SK-N-SH treated with all-trans-retinoic acid at 6 μM for 48 hours (cell line): Measurements from ENCODE around the gene NELFE.

Source experiments
- ATAC-seq: fragments of 200-7000 bp; cut with Tn5 transposase; 3 replicates; pipeline ENCODE4 v1.9.1; 2020; ENCODE audit warnings: mild to moderate bottlenecking, moderate library complexity
- ARNTL ChIP-seq: fragments of 450-650 bp; formaldehyde crosslinking; IDR thresholded peaks from 2 replicates; pipeline ENCODE4 v1.5.0; 2020; ENCODE audit warnings: low read depth, mild to moderate bottlenecking, moderate library complexity, borderline replicate concordance
- BACH2 ChIP-seq: fragments of 250-450 bp; sonication (Bioruptor Pico); IDR thresholded peaks from 2 replicates; pipeline ENCODE4 v1.9.0; 2021; ENCODE audit warnings: mild to moderate bottlenecking, borderline replicate concordance
- CSDC2 ChIP-seq: fragments of 250-450 bp; sonication (Bioruptor Pico); IDR thresholded peaks from 2 replicates; pipeline ENCODE4 v1.5.0; 2020; ENCODE audit warnings: mild to moderate bottlenecking, moderate library complexity
- ESRRG ChIP-seq: fragments of 250-450 bp; sonication (Bioruptor Pico); IDR thresholded peaks from 2 replicates; pipeline ENCODE4 v1.6.1; 2021; ENCODE audit warnings: mild to moderate bottlenecking
- GLIS3 ChIP-seq: fragments of 250-450 bp; sonication (Bioruptor Pico); IDR thresholded peaks from 2 replicates; pipeline ENCODE4 v1.5.0; 2020; ENCODE audit warnings: mild to moderate bottlenecking, moderate library complexity
- ISL1 ChIP-seq: fragments of 250-450 bp; sonication (Bioruptor Pico); IDR thresholded peaks from 2 replicates; pipeline ENCODE4 v2.1.2; 2022; ENCODE audit warnings: mild to moderate bottlenecking, moderate library complexity
- PPARA ChIP-seq: fragments of 250-450 bp; sonication (Bioruptor Pico); IDR thresholded peaks from 2 replicates; pipeline ENCODE4 v1.5.0; 2020; ENCODE audit warnings: mild to moderate bottlenecking, borderline replicate concordance
- RARB ChIP-seq: fragments of 250-450 bp; sonication (Bioruptor Pico); IDR thresholded peaks from 2 replicates; pipeline ENCODE4 v1.8.0; 2021; ENCODE audit warnings: mild to moderate bottlenecking, moderate library complexity
- SNAI2 ChIP-seq: fragments of 250-450 bp; sonication (Bioruptor Pico); IDR thresholded peaks from 2 replicates; pipeline ENCODE4 v1.5.0; 2020; ENCODE audit warnings: mild to moderate bottlenecking, moderate library complexity
- TOX ChIP-seq: fragments of 250-450 bp; sonication (Bioruptor Pico); IDR thresholded peaks from 2 replicates; pipeline ENCODE4 v1.8.0; 2021; ENCODE audit warnings: mild to moderate bottlenecking, moderate library complexity, borderline replicate concordance
- ZFP3 ChIP-seq: fragments of 250-450 bp; sonication (Bioruptor Pico); IDR thresholded peaks from 2 replicates; pipeline ENCODE4 v1.5.0; 2020; ENCODE audit warnings: mild to moderate bottlenecking, moderate library complexity
- ZFP30 ChIP-seq: fragments of 450-650 bp; formaldehyde crosslinking; IDR thresholded peaks from 2 replicates; pipeline ENCODE4 v1.5.0; 2022; ENCODE audit warnings: mild to moderate bottlenecking, moderate library complexity
- ZNF565 ChIP-seq: fragments of 450-650 bp; formaldehyde crosslinking; conservative IDR thresholded peaks from 2 replicates; pipeline ENCODE4 v1.5.0; 2020; ENCODE audit warnings: low read depth, mild to moderate bottlenecking, moderate library complexity
- ZNF70 ChIP-seq: fragments of 450-650 bp; formaldehyde crosslinking; IDR thresholded peaks from 2 replicates; pipeline ENCODE4 v1.5.0; 2020; ENCODE audit warnings: mild to moderate bottlenecking, moderate library complexity
- TF ChIP-seq, protein P1 (sequence below): fragments of 250-450 bp; sonication (Bioruptor Pico); IDR thresholded peaks from 2 replicates; pipeline ENCODE4 v1.8.0; 2020; ENCODE audit warnings: mild to moderate bottlenecking, moderate library complexity, borderline replicate concordance
- TF ChIP-seq, protein P2 (sequence below): fragments of 250-450 bp; sonication (Bioruptor Pico); IDR thresholded peaks from 2 replicates; pipeline ENCODE4 v1.8.0; 2021; ENCODE audit warnings: low read depth, mild to moderate bottlenecking, moderate library complexity, borderline replicate concordance
- TF ChIP-seq, protein P3 (sequence below): fragments of 250-450 bp; sonication (Bioruptor Pico); IDR thresholded peaks from 2 replicates; pipeline ENCODE4 v1.5.1; 2021; ENCODE audit warnings: mild to moderate bottlenecking, moderate library complexity
- TF ChIP-seq, protein P4 (sequence below): fragments of 250-450 bp; sonication (Bioruptor Pico); IDR thresholded peaks from 2 replicates; pipeline ENCODE4 v1.5.1; 2020; ENCODE audit warnings: low read depth, mild to moderate bottlenecking, moderate library complexity
- TF ChIP-seq, protein P5 (sequence below): fragments of 250-450 bp; sonication (Bioruptor Pico); IDR thresholded peaks from 2 replicates; pipeline ENCODE4 v1.5.0; 2020; ENCODE audit warnings: mild to moderate bottlenecking, moderate library complexity

Gene NELFE

DNA sequence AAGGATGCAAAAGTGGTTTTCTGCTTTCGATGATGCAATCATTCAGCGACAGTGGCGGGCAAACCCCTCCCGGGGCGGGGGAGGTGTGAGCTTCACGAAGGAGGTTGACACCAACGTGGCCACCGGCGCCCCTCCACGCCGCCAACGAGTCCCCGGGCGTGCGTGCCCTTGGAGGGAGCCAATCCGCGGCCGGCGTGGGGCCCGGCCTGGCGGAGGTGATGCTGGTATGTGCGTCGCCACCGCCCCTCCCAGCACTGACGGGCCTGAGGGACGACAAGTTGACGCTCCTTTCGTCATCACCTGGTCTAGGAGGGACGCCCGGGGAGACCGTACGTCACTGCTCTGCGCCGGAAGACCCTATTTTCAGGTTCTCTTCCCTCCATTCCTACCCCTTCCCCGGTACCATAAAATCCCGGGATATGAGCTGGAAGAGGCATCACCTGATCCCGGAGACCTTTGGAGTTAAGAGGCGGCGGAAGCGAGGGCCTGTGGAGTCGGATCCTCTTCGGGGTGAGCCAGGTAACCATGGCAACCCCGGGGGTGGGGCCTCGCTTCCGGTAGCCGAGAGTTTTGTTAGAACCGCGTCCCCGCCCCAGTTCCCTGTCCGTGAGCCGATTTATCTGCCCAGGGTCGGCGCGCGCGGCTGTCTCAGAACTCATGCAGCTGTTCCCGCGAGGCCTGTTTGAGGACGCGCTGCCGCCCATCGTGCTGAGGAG is 13.4 kb upstream of the NELFE start, which contains the start of gene DXO:
DXO (minus strand) TSS at position 146 of the 716 bp plus-strand sequence. CDS start 463 bp downstream, outside the sequence.
- peak; percentile 88 for ATAC-seq
- TF ChIP-seq ESRRG (CRISPR knock-in tag) (0 out of 2 replicates have a peak, but pooled peaks have one; percentile 10), TOX (CRISPR knock-in tag) (no peak), CSDC2 (peak; percentile 22; the same call in 1 of the 2 replicates), ZFP30 (CRISPR knock-in tag) (0 out of 2 replicates have a peak, but pooled peaks have one; percentile 55), GLIS3 (CRISPR knock-in tag) (0 out of 2 replicates have a peak, but pooled peaks have one; percentile 21), ZNF70 (no peak), ZFP3 (0 out of 2 replicates have a peak, but pooled peaks have one; percentile 25), RARB (CRISPR knock-in tag) (no peak)
- TF ChIP-seq, protein P1, sequence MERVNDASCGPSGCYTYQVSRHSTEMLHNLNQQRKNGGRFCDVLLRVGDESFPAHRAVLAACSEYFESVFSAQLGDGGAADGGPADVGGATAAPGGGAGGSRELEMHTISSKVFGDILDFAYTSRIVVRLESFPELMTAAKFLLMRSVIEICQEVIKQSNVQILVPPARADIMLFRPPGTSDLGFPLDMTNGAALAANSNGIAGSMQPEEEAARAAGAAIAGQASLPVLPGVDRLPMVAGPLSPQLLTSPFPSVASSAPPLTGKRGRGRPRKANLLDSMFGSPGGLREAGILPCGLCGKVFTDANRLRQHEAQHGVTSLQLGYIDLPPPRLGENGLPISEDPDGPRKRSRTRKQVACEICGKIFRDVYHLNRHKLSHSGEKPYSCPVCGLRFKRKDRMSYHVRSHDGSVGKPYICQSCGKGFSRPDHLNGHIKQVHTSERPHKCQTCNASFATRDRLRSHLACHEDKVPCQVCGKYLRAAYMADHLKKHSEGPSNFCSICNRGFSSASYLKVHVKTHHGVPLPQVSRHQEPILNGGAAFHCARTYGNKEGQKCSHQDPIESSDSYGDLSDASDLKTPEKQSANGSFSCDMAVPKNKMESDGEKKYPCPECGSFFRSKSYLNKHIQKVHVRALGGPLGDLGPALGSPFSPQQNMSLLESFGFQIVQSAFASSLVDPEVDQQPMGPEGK (CRISPR knock-in tag): peak; percentile 82; the same call in 1 of the 2 replicates
- TF ChIP-seq, protein P2, sequence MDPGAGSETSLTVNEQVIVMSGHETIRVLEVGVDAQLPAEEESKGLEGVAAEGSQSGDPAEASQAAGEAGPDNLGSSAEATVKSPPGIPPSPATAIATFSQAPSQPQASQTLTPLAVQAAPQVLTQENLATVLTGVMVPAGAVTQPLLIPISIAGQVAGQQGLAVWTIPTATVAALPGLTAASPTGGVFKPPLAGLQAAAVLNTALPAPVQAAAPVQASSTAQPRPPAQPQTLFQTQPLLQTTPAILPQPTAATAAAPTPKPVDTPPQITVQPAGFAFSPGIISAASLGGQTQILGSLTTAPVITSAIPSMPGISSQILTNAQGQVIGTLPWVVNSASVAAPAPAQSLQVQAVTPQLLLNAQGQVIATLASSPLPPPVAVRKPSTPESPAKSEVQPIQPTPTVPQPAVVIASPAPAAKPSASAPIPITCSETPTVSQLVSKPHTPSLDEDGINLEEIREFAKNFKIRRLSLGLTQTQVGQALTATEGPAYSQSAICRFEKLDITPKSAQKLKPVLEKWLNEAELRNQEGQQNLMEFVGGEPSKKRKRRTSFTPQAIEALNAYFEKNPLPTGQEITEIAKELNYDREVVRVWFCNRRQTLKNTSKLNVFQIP (CRISPR knock-in tag): no peak
- TF ChIP-seq, protein P3, sequence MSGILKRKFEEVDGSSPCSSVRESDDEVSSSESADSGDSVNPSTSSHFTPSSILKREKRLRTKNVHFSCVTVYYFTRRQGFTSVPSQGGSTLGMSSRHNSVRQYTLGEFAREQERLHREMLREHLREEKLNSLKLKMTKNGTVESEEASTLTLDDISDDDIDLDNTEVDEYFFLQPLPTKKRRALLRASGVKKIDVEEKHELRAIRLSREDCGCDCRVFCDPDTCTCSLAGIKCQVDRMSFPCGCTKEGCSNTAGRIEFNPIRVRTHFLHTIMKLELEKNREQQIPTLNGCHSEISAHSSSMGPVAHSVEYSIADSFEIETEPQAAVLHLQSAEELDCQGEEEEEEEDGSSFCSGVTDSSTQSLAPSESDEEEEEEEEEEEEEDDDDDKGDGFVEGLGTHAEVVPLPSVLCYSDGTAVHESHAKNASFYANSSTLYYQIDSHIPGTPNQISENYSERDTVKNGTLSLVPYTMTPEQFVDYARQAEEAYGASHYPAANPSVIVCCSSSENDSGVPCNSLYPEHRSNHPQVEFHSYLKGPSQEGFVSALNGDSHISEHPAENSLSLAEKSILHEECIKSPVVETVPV: peak; percentile 9; the same call in 1 of the 2 replicates
- TF ChIP-seq, all 23 proteins: peak for 7

DNA sequence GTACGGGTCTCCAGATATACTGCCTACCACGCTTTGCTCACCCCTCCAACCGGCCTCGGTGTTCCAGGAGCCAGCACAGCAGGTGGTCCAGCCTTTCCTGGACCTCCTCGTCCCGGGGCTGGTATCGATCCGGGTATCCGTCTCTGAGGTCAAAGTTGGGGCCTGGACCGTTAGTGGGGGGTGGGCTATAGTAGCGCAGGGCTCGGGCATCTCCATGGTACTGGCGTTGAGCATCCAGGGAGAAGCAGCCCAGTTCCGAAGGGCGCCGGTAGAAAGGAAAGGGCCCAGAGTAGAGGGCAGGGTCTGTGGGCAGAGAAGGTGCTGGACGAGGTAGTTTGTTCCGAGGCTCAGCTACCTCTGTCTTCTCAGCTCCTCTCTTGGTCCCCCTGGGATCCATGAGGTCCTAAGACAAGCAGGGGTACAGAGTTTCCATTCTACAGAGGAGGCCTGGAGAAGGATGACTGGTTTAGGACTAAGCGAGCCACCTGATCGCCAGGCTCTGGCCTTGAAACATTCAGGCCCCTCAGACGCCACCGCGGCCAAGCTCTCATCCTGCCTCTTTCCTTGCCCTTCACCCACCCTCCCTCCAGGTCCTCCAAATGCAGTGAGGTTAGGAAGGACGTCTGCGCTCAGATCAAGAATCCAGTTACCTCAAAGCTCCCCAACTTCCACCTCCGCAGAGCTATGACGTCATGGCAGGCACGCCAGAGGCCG is 12.7 kb upstream of the NELFE start:
- peak; percentile 49 for ATAC-seq
- TF ChIP-seq, protein P4, sequence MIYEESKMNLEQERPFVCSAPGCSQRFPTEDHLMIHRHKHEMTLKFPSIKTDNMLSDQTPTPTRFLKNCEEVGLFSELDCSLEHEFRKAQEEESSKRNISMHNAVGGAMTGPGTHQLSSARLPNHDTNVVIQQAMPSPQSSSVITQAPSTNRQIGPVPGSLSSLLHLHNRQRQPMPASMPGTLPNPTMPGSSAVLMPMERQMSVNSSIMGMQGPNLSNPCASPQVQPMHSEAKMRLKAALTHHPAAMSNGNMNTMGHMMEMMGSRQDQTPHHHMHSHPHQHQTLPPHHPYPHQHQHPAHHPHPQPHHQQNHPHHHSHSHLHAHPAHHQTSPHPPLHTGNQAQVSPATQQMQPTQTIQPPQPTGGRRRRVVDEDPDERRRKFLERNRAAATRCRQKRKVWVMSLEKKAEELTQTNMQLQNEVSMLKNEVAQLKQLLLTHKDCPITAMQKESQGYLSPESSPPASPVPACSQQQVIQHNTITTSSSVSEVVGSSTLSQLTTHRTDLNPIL (CRISPR knock-in tag): peak; percentile 73
- peak; percentile 91; the same call in 1 of the 2 replicates for TF ChIP-seq PPARA (CRISPR knock-in tag)
- TF ChIP-seq, protein P3: 0 out of 2 replicates have a peak, but pooled peaks have one; percentile 8
- TF ChIP-seq BACH2: 0 out of 2 replicates have a peak, but pooled peaks have one; percentile 75
- TF ChIP-seq ISL1 (CRISPR knock-in tag): no peak
- no peak for TF ChIP-seq ZFP3
- peak; percentile 82; the same call in 1 of the 2 replicates for TF ChIP-seq ZNF565 (CRISPR knock-in tag)
- TF ChIP-seq ZNF70: peak; percentile 57; the same call in 1 of the 2 replicates

DNA sequence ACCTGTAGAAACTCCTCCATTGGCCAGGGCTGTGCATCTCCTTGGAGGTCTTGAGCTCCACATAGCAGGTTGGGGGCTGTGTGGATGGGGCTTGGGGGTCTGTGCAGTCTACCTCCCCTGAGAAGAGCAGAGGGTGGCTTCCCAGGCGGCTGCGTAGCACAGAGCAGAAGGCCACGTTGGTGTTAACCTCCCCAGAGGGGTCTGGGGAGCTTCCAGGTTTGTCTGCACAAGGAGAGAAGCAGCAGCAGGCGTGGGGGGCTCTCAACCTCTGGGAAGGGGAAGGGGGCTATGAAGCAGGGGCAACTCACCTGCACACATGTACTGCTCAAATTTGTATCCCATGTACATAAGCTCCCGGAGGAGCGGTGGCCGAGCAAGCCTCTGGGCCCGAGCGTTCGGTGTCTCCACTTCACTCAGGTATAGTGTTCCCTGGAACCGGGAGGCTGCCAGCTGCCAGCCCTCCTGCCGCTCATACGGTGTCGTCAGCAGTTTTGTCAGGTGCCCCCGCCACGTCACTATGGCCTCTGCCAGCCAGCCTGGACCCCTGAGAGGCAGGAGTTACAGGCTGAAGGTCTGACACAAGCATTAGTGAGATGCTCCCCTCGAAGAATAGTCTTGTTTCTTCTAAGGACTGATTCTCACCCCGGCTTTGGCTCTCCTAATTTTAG is 12.0 kb upstream of the NELFE start:
- ATAC-seq: peak; percentile 3; the same call in 2 of the 3 replicates
- TF ChIP-seq GLIS3 (CRISPR knock-in tag): no peak
- TF ChIP-seq ARNTL (CRISPR knock-in tag): no peak
- TF ChIP-seq RARB (CRISPR knock-in tag): no peak
- no peak for TF ChIP-seq ZNF70
- TF ChIP-seq TOX (CRISPR knock-in tag): no peak
- TF ChIP-seq, protein P3: no peak
- TF ChIP-seq, protein P5, sequence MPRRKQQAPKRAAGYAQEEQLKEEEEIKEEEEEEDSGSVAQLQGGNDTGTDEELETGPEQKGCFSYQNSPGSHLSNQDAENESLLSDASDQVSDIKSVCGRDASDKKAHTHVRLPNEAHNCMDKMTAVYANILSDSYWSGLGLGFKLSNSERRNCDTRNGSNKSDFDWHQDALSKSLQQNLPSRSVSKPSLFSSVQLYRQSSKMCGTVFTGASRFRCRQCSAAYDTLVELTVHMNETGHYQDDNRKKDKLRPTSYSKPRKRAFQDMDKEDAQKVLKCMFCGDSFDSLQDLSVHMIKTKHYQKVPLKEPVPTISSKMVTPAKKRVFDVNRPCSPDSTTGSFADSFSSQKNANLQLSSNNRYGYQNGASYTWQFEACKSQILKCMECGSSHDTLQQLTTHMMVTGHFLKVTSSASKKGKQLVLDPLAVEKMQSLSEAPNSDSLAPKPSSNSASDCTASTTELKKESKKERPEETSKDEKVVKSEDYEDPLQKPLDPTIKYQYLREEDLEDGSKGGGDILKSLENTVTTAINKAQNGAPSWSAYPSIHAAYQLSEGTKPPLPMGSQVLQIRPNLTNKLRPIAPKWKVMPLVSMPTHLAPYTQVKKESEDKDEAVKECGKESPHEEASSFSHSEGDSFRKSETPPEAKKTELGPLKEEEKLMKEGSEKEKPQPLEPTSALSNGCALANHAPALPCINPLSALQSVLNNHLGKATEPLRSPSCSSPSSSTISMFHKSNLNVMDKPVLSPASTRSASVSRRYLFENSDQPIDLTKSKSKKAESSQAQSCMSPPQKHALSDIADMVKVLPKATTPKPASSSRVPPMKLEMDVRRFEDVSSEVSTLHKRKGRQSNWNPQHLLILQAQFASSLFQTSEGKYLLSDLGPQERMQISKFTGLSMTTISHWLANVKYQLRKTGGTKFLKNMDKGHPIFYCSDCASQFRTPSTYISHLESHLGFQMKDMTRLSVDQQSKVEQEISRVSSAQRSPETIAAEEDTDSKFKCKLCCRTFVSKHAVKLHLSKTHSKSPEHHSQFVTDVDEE: no peak
- TF ChIP-seq ESRRG (CRISPR knock-in tag): no peak
- TF ChIP-seq SNAI2 (CRISPR knock-in tag): no peak
- no peak for TF ChIP-seq ISL1 (CRISPR knock-in tag)
